AG09309 (cell line): ENCODE measurements around the gene ASPSCR1.
"Not testable (repeated sequence)": the region's sequence is repeated elsewhere in the genome, so short reads cannot be mapped to it uniquely, and the experiment has no call there.

Source experiments
- DNase-seq: peaks from one replicate; pipeline ENCODE4 v3.0.0-alpha.2; 2010; ENCODE audit warnings: low read depth
- H3K4me3 ChIP-seq: 2 replicates; pipeline ENCODE4 v1.5.1; 2011; ENCODE audit warnings: mild to moderate bottlenecking, low read depth, low read length, moderate library complexity; ENCODE audit not compliant: control insufficient read depth
- CTCF ChIP-seq: IDR thresholded peaks from 2 replicates; pipeline ENCODE4 v1.5.1; 2011; ENCODE audit warnings: mild to moderate bottlenecking, low read depth, low read length, inconsistent platforms; ENCODE audit not compliant: insufficient read depth, control insufficient read depth; ENCODE audit errors: missing control alignments

Gene ASPSCR1

GRCh38 chr17:81980707-81981343 lies 3.4 kb downstream of the ASPSCR1 start:
- no peak for TF ChIP-seq CTCF
- DNase-seq, result no peak
- no peak overlapping the region for H3K4me3 ChIP-seq

GRCh38 chr17:81981511-81981910 lies 4.1 kb downstream of the ASPSCR1 start:
- not testable (repeated sequence) for H3K4me3 ChIP-seq, DNase-seq

GRCh38 chr17:81983011-81983638 lies 5.7 kb downstream of the ASPSCR1 start:
- no peak for TF ChIP-seq CTCF
- H3K4me3 ChIP-seq, result no peak overlapping the region
- no peak for DNase-seq

- H3K4me3 ChIP-seq, result no peak overlapping the region
- TF ChIP-seq CTCF, result no peak
- no peak for DNase-seq
Observed at GRCh38 chr17:81983639-81984373, 6.4 kb downstream of the ASPSCR1 start.

GRCh38 chr17:81984773-81985410 lies 7.5 kb downstream of the ASPSCR1 start:
- no peak for DNase-seq
- H3K4me3 ChIP-seq, result no peak overlapping the region
- TF ChIP-seq CTCF, result no peak

GRCh38 chr17:81986606-81987005 lies 9.2 kb downstream of the ASPSCR1 start:
- no peak for DNase-seq
- no peak for TF ChIP-seq CTCF
- H3K4me3 ChIP-seq, result no peak overlapping the region
